Activated CD4-positive, alpha-beta T cell treated with anti-CD3 and anti-CD28 coated beads, Interleukin-2, amount 50 U/mL, for 24 hours (primary cell): Measurements from ENCODE around the gene MARK3.

Experiments
- DNase-seq, 2 donors: peaks; one replicate each; pipeline ENCODE4 v3.0.0-alpha.2; 2020; ENCODE audit warnings: low read depth in 1 of 2, low spot score in 1 of 2

MARK3 gene

GRCh38 chr14:103366741-103367140 is 18.5 kb upstream of the MARK3 start:
- DNase-seq, result no peak

GRCh38 chr14:103367995-103368394 is 17.2 kb upstream of the MARK3 start:
- DNase-seq, result no peak

GRCh38 chr14:103370087-103370486 is 15.1 kb upstream of the MARK3 start:
- DNase-seq, result no peak

DNA sequence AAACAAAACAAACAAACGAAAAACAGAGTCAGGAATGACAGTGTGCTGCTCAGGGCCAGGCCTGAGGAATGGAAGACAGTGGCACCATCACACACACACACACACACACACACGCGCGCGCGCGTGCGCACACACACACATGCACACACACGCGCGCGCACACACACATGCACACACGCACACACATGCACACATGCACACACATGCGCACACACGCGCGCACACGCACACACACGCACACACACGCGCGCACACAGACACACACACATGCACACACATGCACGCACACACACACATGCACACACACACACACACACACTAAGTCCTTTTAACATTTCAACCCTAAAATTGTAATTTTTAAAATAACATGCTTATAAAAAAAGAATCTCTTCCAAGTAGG is 13.2 kb upstream of the MARK3 start:
- no peak for DNase-seq

DNA sequence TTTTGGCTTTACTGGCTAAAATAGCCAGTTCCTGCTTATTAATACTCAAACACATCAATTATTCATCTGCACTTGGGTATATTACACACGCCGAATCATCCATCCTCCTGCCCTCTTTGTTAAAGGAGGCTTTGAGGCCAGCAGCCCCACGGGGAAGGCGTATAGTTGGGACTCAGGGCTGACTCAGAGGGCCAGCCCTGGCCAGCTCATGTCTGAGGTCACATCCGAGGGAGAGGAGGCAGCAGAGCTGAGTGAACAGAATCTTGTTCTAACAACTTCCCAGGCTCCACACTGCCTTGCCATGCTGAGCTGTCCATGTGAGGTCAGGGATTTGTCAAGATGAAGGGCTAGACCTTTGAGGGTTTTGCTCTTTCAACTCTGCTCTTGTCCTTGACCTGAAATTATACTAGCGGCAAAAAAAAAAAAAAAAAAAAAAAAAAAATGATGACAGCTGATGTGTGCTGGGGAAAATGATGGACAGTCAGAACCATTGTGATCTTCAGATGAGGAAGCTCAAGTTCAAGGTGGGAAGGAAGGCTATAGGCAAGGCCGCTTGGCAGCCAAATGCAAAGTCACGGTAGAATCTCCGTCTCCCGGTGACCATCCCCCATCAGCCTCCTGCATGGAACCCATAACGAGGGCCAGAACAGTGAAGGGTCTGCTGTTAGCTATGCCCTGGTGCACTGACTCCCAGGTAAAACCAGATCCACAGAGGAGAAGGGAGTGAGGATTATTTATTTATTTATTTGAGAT is 12.5 kb upstream of the MARK3 start:
- no peak for DNase-seq

- DNase-seq, result no peak
These were observed 11.1 kb upstream of the MARK3 start for GRCh38 chr14:103374121-103374520.

- no peak for DNase-seq
These were observed 7.6 kb upstream of the MARK3 start for GRCh38 chr14:103377522-103378037.

DNA sequence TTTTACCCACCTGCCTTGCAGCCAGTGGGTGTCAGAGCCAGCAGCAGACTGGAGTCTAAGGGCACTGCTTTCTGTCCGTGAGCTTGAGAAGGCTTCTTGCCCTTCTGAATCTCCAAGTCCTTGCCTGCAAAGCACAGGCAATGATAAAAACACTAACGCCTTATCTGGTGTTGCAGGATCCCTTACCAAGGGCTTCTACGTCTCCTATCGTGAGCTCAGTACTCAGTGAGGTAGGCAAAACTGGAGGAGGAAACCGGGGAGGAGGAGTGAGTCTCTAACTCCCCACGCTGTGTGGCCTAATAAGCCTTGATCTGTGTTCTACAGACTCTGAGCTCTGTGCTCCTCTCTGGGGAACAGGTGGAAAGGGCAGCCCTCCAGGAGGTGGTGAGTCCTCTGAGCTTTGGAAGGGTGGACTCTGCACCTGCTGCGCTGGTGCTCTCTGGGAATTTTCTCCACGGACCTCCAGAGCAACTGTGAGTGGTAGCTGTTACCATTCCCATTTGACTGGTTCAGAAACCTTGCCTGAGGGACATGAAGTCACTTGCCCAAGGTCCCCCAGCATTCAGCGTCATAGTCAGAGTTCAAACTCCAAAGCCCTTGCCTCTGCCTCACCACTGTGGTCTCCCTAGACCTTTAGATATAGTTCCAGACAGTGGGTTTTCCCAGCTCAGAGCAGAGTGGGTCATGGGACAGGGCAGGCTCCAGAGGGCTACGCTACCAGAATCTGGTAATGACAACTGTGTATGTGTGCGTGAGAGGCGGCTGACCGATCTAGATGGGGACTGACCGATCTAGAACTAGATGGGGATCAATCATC is 7.0 kb upstream of the MARK3 start:
- DNase-seq, result no peak

DNA sequence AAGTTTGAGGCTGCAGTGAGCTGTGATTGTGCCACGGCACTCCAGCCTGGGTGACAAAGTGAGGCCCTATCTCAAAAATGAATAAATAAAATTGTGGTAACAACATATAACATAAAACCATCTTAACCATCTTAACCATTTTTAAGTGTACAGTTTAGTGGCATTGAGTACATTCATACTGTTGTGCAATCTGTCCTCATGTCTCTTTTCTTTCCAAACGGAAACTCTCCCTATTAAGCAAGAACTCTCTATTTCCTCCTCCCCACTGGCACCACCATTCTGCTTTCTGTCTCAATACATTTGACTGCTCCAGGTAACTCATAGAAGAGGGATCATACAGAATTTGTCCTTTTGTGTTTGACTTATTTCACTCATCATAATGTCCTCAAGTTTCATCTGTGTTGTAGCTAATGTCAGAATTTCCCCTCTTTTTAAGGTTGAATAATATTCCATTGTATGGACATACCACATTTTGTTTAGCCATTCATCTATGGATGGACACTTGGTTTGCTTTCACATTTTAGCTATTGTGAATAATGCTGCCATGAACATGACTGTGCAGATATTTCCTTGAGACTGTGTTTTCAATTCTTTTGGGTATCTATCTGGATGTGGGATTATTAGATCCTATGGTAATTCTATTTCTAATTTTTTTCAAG is 4.4 kb upstream of the MARK3 start:
- DNase-seq, result no peak

- no peak for DNase-seq
These were observed 2.8 kb upstream of the MARK3 start for GRCh38 chr14:103382376-103382775.

DNA sequence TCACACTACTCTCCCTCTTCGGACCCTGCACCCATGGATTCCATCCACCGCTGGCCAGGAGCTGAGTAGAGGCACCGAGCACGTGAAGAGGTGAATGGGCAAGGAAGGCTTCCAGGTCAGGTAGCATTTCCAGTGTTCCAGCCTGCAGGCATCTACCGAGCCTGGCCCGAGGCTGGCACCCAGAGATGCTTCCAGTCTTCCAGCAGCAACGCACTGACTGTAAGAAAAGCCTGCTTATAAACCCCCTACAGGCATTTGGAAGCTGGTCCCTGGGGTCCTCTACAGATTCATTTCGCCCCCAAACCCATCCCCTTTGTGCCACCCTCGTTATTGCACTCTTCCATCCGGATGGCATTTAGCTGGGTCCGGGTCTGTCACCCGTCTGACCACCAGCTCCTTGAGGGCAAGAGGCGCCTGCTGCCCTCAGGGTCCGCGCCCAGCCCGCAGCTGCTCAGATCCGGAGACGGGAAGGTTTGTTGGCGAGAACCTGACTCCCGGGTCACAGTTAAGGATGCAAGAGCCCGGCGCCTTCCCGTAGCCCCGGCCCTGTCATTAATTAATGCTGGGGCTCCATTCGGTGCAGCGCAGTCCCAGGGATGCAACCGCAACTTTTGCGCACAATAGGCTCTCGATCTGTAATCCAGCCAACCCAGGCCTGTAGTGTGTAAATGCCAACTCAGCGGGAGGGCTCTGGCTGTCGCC is 614 bp upstream of the MARK3 start:
- no peak for DNase-seq

DNA sequence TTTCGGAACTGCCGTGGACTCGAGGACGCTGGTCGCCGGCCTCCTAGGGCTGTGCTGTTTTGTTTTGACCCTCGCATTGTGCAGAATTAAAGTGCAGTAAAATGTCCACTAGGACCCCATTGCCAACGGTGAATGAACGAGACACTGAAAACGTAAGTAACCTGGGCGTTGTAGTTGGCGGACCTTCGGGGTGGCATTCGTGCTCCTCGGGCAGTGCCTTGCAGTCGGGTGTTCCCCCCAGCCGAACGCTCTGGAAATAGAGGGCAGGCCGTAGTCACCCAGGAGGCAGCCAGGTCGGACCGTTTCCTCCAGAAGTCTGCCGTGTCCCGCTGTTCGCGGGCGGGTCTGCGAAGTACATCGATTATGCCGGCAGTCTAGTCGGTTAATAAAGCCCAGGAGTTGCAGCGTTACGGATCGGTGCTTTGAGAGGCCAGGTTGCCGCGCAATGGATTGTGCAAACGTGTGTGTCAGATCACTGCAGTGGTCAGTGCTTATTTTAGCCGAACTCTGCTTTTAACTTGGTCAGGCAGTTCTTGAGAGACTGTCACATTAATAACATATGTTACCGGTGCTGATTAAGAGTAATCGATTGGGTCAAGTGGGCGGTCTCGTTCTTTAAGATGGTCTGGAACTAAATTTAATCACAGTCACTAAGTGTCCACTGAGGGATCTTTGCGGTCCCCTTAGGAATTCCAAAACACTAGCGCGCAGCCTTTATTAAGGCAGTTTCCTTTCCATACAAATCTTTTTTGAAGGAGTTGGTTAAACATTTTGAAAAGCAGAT is 906 bp downstream of the MARK3 start:
- peak; percentile 1 to 12 for DNase-seq

DNA sequence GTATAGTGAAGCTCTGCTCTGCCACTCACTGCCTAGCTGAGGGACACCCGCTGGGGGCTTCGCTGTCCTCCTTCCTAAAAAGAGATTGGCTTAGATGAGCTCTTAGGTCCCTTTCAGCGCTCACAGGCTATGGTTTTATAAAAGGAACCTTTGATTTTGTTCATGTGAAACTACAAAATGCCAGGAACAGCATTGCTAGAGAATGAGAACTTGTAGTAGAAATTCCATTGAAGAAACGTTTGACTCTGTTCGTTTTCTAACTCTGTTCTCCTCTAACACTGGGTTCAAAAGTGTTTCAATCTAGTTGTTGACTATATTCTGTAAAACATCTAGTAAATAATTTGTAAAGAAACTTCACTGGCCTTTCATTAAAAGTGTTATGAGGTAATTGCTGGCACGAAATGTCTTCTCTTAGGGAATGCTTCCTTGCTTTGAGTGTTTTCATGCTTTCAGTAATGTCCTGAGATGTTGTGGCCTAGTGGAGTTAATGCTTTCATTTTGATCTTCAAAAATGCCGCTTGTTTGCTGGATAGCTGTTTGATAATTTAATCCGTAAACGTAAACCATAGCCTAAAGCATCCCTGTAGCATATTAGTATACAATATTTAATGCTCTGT is 1.6 kb downstream of the MARK3 start:
- DNase-seq, result no peak

GRCh38 chr14:103388664-103389063 is 3.4 kb downstream of the MARK3 start:
- DNase-seq, result no peak

GRCh38 chr14:103390605-103391004 is 5.4 kb downstream of the MARK3 start:
- DNase-seq, result no peak

DNA sequence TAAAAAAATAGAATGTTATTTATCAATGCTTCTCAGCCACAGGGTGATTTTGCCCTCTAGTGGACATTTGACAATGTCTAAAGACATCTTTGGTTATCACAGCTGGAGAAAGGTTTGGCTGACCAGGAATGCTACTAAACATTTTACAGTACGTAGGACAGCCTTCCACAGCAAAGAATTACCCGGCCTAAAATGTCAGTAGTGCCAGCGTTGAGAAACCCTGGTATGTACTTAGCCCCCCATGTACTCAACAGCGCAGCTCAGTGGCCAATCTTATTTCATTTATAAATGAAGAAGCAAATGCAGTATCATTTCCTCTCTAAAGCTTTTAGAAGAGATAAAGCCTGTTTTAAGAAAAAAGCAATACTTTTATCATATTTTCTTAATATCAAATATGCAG is 5.8 kb downstream of the MARK3 start:
- DNase-seq, result no peak

DNA sequence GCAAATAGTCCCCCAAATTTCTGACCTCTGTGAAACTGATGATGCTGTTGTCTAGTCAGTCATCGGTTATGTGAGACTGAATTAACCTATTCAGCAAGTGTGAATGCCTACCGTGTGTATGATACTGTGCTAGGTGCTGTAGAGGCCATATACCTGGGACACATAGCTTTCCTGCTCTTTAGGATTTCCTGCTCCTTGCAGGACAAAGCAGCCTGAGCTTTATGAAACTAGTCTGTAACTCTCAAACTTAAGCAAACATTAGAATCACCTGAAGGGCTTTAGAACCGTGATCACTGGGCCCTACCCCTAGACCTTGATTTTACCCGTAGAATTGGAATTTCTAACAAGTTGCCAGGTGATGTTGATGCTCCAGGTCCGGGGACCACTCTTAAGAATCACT is 6.9 kb downstream of the MARK3 start:
- DNase-seq, result no peak

DNA sequence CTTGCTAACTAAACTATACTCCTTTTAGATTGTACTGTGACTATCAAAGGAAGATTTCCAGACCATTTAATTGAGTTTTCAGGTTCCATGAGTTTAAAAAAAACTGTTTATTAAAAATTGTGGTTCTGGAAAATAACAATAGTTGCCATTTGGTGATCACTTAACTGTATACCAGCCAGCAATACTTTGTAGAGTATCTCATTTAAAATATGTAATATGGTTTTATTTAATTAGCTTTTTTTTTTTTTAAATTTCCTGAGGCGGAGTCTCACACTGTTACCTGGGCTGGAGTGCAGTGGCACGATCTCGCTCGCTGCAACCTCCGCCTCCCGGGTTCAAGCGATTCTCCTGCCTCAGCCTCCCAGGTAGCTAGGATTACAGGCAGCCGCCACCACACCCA is 7.4 kb downstream of the MARK3 start:
- no peak for DNase-seq

GRCh38 chr14:103393070-103393469 is 7.9 kb downstream of the MARK3 start:
- no peak for DNase-seq
